Frontal cortex (tissue), 4 donors: Measurements from ENCODE around the gene DMRT1. TPM values are rescaled to one million over a fixed set of nuclear protein-coding genes. Genes with fewer than 3 reads are reported as not detected.
A peak's percentile ranks its signal among the peaks of the same experiment; 100 is the strongest.
"Not testable (repeated sequence)": the region's sequence is repeated elsewhere in the genome, so short reads cannot be mapped to it uniquely, and the experiment has no call there.

Experiments used
- DNase-seq, 2 donors: peaks; one replicate each; pipeline ENCODE4 v3.0.0; 2012; ENCODE audit warnings: low spot score in 2 of 2
- FAIRE-seq: peaks from 2 replicates; lab custom pipeline; 2012; peaks lifted over from hg19 to GRCh38; lab: Jason Lieb, UNC
- total RNA-seq: library from RNA; depleted of rRNA; stranded (reverse); fragments of >200 nt; gene quantifications from one replicate; pipeline ENCODE4 v1.2.3, GENCODE V29; 2014
- donor health status: control.
- donor health status: control.
- donor health status: control.

Gene DMRT1
- total RNA-seq, 1 donor from 2014 or later: under 0.01 TPM

- no peak for FAIRE-seq
- no peak for DNase-seq
Measured at GRCh38 chr9:981491-981898, 140.0 kb downstream of the DMRT1 start.

GRCh38 chr9:982394-983230, 141.1 kb downstream of the DMRT1 start:
- DNase-seq: no peak
- FAIRE-seq: no peak

GRCh38 chr9:994005-994404, 152.5 kb downstream of the DMRT1 start:
- DNase-seq (no peak), FAIRE-seq (no peak)

- DNase-seq: no peak
- FAIRE-seq: no peak
Measured at GRCh38 chr9:995192-995591, 153.7 kb downstream of the DMRT1 start.

- no peak for DNase-seq
- FAIRE-seq: no peak
Measured at GRCh38 chr9:995781-996180, 154.3 kb downstream of the DMRT1 start.

- not testable (repeated sequence) for FAIRE-seq
Measured at GRCh38 chr9:998299-999110, 157.0 kb downstream of the DMRT1 start.

GRCh38 chr9:1001838-1002237, 160.3 kb downstream of the DMRT1 start:
- FAIRE-seq: no peak
- no peak for DNase-seq

More at GRCh38 chr9:998299-999110, 157.0 kb downstream of the DMRT1 start:
- not testable (repeated sequence) for DNase-seq

GRCh38 chr9:1002678-1003077, 161.2 kb downstream of the DMRT1 start:
- FAIRE-seq (no peak), DNase-seq (no peak)

GRCh38 chr9:1005043-1005667, 163.7 kb downstream of the DMRT1 start:
- FAIRE-seq (no peak), DNase-seq (peak in 1 of 2 donors; percentile 37)

- DNase-seq: no peak
- no peak for FAIRE-seq
Measured at GRCh38 chr9:1007312-1007711, 165.8 kb downstream of the DMRT1 start.

- DNase-seq (no peak), FAIRE-seq (no peak)
Measured at GRCh38 chr9:1008216-1008615, 166.7 kb downstream of the DMRT1 start.

- DNase-seq: peak; percentile 30 to 58
- peak; percentile 72 for FAIRE-seq
Measured at GRCh38 chr9:1009101-1009707, 167.7 kb downstream of the DMRT1 start.

- DNase-seq (no peak), FAIRE-seq (no peak)
Measured at GRCh38 chr9:1013021-1013420, 171.5 kb downstream of the DMRT1 start.

- no peak for DNase-seq
- FAIRE-seq: no peak
Measured at GRCh38 chr9:1014225-1014624, 172.7 kb downstream of the DMRT1 start.

- FAIRE-seq (no peak), DNase-seq (no peak)
Measured at GRCh38 chr9:1014640-1015039, 173.1 kb downstream of the DMRT1 start.

- DNase-seq (no peak), FAIRE-seq (no peak)
Measured at GRCh38 chr9:1018121-1018520, 176.6 kb downstream of the DMRT1 start.
